Hepatocyte (in vitro differentiated cells): Measurements from ENCODE around the gene PERP.

ENCODE experiments used
- CTCF ChIP-seq: fragments of 200-600 bp; sonication (generic); IDR thresholded peaks from 2 replicates; pipeline ENCODE4 v1.5.1; 2016; ENCODE audit warnings: antibody characterized with exemption, mild to moderate bottlenecking; ENCODE audit not compliant: poor library complexity
- EZH2phosphoT487 ChIP-seq: fragments of 200-600 bp; sonication (generic); IDR thresholded peaks from one replicate; pipeline ENCODE4 v1.6.1; 2018; ENCODE audit warnings: antibody characterized with exemption, mild to moderate bottlenecking, low read depth, moderate library complexity; ENCODE audit not compliant: unreplicated experiment, severe bottlenecking

GRCh38 chr6:138052783-138053182 lies 54.4 kb downstream of the PERP start:
- no peak for TF ChIP-seq CTCF
- no peak for TF ChIP-seq EZH2phosphoT487
